Mesendoderm (in vitro differentiated cells): ENCODE results near the gene NPIPB6. TPM values are rescaled to one million over a fixed set of nuclear protein-coding genes. Genes with fewer than 3 reads are reported as not detected.

ENCODE experiments used
- DNase-seq: peaks from one replicate; pipeline ENCODE4 v3.0.0; 2013
- H2AK5ac ChIP-seq: 2 replicates; pipeline ENCODE4 v1.6.1; 2013; ENCODE audit warnings: low read length, inconsistent platforms
- H2BK120ac ChIP-seq: 2 replicates; pipeline ENCODE4 v1.6.1; 2013; ENCODE audit warnings: low read depth, mild to moderate bottlenecking, low read length, moderate library complexity, mixed read lengths
- H2BK15ac ChIP-seq: replicated peaks from 2 replicates; pipeline ENCODE4 v1.6.1; 2013; ENCODE audit warnings: low read depth, mild to moderate bottlenecking, moderate library complexity
- H2BK5ac ChIP-seq: 2 replicates; pipeline ENCODE4 v1.6.1; 2013; ENCODE audit warnings: low read length, inconsistent platforms
- H3K18ac ChIP-seq: 2 replicates; pipeline ENCODE4 v1.6.1; 2013; ENCODE audit warnings: mild to moderate bottlenecking, low read length, mixed read lengths
- H3K23ac ChIP-seq: one replicate; pipeline ENCODE4 v1.6.1; 2013; ENCODE audit warnings: low read length
- H3K27ac ChIP-seq: 2 replicates; pipeline ENCODE4 v1.5.1; 2013; ENCODE audit warnings: low read depth, mild to moderate bottlenecking, inconsistent platforms, low read length, moderate library complexity
- H3K27me3 ChIP-seq: 2 replicates; pipeline ENCODE4 v1.6.1; 2013; ENCODE audit warnings: low read length, control low read depth, mild to moderate bottlenecking, inconsistent platforms; ENCODE audit not compliant: insufficient read depth, poor library complexity
- H3K36me3 ChIP-seq: 2 replicates; pipeline ENCODE4 v1.6.1; 2013; ENCODE audit warnings: low read length, inconsistent platforms; ENCODE audit not compliant: control insufficient read depth, insufficient read depth
- H3K4ac ChIP-seq: one replicate; pipeline ENCODE4 v1.6.1; 2013; ENCODE audit warnings: low read depth, mild to moderate bottlenecking, low read length, moderate library complexity
- H3K4me1 ChIP-seq: 2 replicates; pipeline ENCODE4 v1.6.1; 2013; ENCODE audit warnings: low read depth, low read length, inconsistent platforms; ENCODE audit not compliant: control insufficient read depth
- H3K4me2 ChIP-seq: 2 replicates; pipeline ENCODE4 v1.6.1; 2013; ENCODE audit warnings: low read length
- H3K4me3 ChIP-seq: 2 replicates; pipeline ENCODE4 v1.5.1; 2013; ENCODE audit warnings: mild to moderate bottlenecking, low read length
- H3K56ac ChIP-seq: one replicate; pipeline ENCODE4 v1.6.1; 2013; ENCODE audit warnings: low read length
- H3K79me1 ChIP-seq: 2 replicates; pipeline ENCODE4 v1.6.1; 2013; ENCODE audit warnings: low read length, inconsistent platforms
- H3K79me2 ChIP-seq: 2 replicates; pipeline ENCODE4 v1.6.1; 2013; ENCODE audit warnings: mild to moderate bottlenecking, low read length; ENCODE audit not compliant: control insufficient read depth, insufficient read depth
- H3K9ac ChIP-seq: 2 replicates; pipeline ENCODE4 v1.6.1; 2013; ENCODE audit warnings: low read length, inconsistent platforms
- H4K5ac ChIP-seq: one replicate; pipeline ENCODE4 v1.6.1; 2013; ENCODE audit warnings: low read length
- H4K8ac ChIP-seq: one replicate; pipeline ENCODE4 v1.6.1; 2013; ENCODE audit warnings: low read depth, mild to moderate bottlenecking, control low read depth, low read length, moderate library complexity
- WGBS: extraction: QIAGEN DNeasy Blood & Tissue Kit; methylation state at CpG from one replicate; pipeline ENCODE4 v1.1.7; 2013; ENCODE audit warnings: low lambda C conversion rate, missing lambda C conversion rate; ENCODE audit not compliant: insufficient coverage; ENCODE audit errors: extremely low coverage; 5-methylcytosine and 5-hydroxymethylcytosine counted together
- small RNA-seq: library from polyadenylated mRNA; stranded (forward); fragments of <200 nt; extraction: miRNeasy Mini kit (QIAGEN cat#:217004); gene quantifications from one replicate; pipeline ENCODE3, GENCODE V24; 2013; ENCODE audit not compliant: insufficient read depth

NPIPB6 gene

DNA sequence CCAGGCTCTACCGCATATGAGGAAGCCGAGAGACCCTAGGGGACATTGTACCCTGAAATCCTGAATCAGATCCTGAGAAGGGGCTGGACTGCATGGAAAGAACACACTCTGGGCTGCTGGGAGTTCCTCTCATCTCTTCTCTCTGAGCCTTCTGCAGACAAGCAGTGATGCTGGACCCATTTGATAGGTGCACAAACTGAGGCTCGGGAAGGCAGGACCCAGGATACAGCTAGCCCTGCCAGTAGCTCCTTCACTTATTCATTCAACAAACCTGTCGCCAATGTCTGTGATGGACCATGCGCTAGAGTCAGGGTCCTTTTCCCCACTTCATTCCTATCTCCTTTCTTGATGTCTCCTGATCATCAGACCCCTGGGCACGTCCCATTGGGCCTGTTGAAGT is 69.1 kb downstream of the NPIPB6 start:
- Histone ChIP-seq H2BK5ac (no peak overlapping the region), H3K4ac (no peak overlapping the region), H3K4me1 (peaks cover 4% of the 10 kb centered on the region), H3K23ac (peak overlapping the region; percentile 54), H3K27me3 (no peaks in the 10 kb centered on the region), H3K18ac (no peak overlapping the region), H2BK120ac (no peak overlapping the region), H3K27ac (no peak overlapping the region), H3K56ac (peak overlapping the region; percentile 96), H4K8ac (no peak overlapping the region), H3K4me3 (peak overlapping the region; percentile 85), H3K79me2 (peaks cover 39% of the 10 kb centered on the region), H2AK5ac (no peak overlapping the region), H3K4me2 (peak overlapping the region; percentile 71), H4K5ac (no peak overlapping the region), H3K36me3 (no peaks in the 10 kb centered on the region), H2BK15ac (no peak overlapping the region), H3K9ac (peak overlapping the region; percentile 86), H3K79me1 (peaks cover 17% of the 10 kb centered on the region)
- WGBS, result no CpG with 5 or more reads among the region's 6 CpGs
- no peak for DNase-seq

DNA sequence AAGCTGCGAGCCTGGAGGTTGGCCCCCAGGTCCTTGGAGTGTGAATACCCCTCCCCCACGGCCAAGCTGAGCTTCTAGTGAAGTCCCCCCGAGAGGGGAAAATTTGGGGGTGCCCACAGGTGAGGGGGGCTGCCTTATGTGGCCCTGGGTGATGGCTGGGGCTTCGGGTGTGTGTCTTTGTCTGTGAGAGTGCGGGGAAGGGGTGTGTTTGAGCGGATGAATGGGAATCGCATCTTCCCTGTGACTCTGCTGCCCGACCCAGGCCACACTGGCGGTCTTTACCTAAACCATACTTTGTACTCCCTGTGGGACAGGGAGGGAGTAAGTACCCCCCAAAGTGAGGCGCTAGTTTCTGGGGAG is 69.7 kb downstream of the NPIPB6 start:
- peak overlapping the region; percentile 30 for H2BK120ac ChIP-seq
- H2BK15ac ChIP-seq, result no peak overlapping the region
- H3K27ac ChIP-seq, result no peak overlapping the region
- H3K4ac ChIP-seq, result peak overlapping the region; percentile 75
- DNase-seq, result no peak
- peaks cover 35% of the 10 kb centered on the region for H3K79me2 ChIP-seq
- no peak overlapping the region for H2AK5ac ChIP-seq
- H3K9ac ChIP-seq, result peak overlapping the region; percentile 86
- H4K5ac ChIP-seq, result no peak overlapping the region
- H3K23ac ChIP-seq, result no peak overlapping the region
- no peak overlapping the region for H2BK5ac ChIP-seq
- H4K8ac ChIP-seq, result peak overlapping the region; percentile 60
- peak overlapping the region; percentile 71 for H3K4me2 ChIP-seq
- no peaks in the 10 kb centered on the region for H3K36me3 ChIP-seq
- no CpG with 5 or more reads among the region's 10 CpGs for WGBS
- H3K27me3 ChIP-seq, result no peaks in the 10 kb centered on the region
- peak overlapping the region; percentile 96 for H3K56ac ChIP-seq
- peak overlapping the region; percentile 77 for H3K18ac ChIP-seq
- H3K4me3 ChIP-seq, result peak overlapping the region; percentile 85
- H3K79me1 ChIP-seq, result peaks cover 17% of the 10 kb centered on the region
- peaks cover 4% of the 10 kb centered on the region for H3K4me1 ChIP-seq

DNA sequence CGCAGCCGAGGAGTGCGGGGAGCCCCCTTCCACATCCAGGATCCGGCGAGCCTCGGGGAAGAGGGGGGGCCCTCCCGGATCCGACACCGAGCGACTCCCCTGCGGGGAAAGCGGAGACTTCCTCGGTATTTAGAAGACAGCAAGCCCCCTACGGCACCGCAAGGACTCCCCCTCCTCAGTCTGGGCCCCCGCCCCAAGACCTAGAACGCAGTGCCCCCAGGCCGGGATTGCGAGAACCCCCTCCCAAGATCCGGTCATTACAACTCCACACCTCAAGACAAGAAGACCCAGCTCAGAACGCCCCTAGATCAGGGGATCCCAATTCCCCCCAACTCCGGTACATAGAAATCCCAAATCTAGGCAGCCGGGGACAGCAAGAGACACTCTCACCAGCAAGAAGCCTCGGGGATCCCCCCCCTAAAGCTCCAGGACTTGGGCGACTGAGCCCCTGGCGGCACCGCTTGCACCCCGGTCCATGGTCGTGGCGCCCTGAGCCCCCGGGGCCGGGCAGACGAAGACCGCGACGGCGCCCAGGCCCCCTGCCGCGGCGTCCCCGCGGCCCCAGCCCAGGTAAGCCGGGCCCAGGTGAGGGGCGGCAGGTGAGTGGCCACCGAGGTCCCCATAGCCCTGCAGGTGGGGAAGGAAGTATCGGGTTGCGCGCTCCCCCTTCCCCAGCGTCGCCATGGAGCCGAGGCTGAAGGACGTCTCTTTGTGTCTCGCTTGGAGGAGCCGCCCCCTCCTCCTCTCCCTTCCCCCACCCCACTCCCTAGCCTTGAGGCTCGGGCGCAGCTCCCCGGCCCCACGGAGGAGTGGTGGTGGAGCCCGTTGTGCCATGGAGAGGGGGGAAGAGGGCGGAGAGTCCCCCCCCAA is 70.3 kb downstream of the NPIPB6 start:
- Histone ChIP-seq H4K5ac (no peak overlapping the region), H3K79me2 (peaks cover 35% of the 10 kb centered on the region), H3K4me3 (peak overlapping the region; percentile 85), H3K4me2 (peak overlapping the region; percentile 83), H2AK5ac (no peak overlapping the region), H3K56ac (peak overlapping the region; percentile 96), H3K79me1 (peaks cover 16% of the 10 kb centered on the region), H3K23ac (no peak overlapping the region), H2BK5ac (no peak overlapping the region), H4K8ac (peak overlapping the region; percentile 60), H3K18ac (peak overlapping the region; percentile 98), H3K4me1 (peaks cover 1% of the 10 kb centered on the region), H3K27ac (peak overlapping the region; percentile 80), H2BK120ac (peak overlapping the region; percentile 30), H2BK15ac (no peak overlapping the region), H3K27me3 (no peaks in the 10 kb centered on the region), H3K9ac (peak overlapping the region; percentile 86), H3K36me3 (no peaks in the 10 kb centered on the region), H3K4ac (peak overlapping the region; percentile 75)
- no CpG with 5 or more reads among the region's 60 CpGs for WGBS
- DNase-seq, result peak; percentile 84

Small RNA genes lying within 50 kb of the gene (small RNA-seq; reads per million reads assigned to genes)
- gene AC138904.2, result not detected
- not detected for gene MIR6862-1
